ENCODE data around the gene NEDD4L.

DNA sequence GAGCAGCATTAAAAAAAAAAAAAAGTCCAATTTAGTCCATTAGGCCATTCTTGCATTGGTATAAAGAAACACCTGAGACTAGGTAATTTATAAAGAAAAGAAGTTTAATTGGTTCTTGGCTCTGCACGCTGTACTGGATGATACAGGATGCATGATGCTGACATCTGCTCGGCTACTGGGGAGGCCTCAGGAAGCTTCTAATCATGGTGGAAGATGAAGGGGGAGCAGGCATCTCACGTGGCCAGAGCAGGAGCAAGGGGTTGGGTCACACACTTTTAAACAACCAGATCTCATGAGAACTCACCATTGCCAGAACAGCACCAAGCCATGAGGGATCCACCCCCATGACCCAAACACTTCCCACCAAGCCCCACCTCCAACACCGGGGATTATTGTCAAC, 100.1 kb downstream of the NEDD4L start:
- TF ChIP-seq CTCF (IDR thresholded peaks at IDR 0.05), result no peak
- TF ChIP-seq POLR2AphosphoS5 (IDR thresholded peaks at IDR 0.05), result no peak
- no peak for TF ChIP-seq POLR2A (IDR thresholded peaks at IDR 0.05)
- no peak for TF ChIP-seq EP300 (IDR thresholded peaks at IDR 0.05)

Measured in sigmoid colon (tissue), 4 donors.